GM23338 (cell line): ENCODE results near the gene RTCA.

Source experiments
- CTCF ChIP-seq, 2 experiments: fragments of 200-600 bp in 1 of 2; sonication (generic) in 1 of 2; conservative IDR thresholded peaks; 2 replicates each; pipeline versions ENCODE4 v1.5.1 to v1.6.1; 2016 to 2017; ENCODE audit warnings: antibody characterized with exemption in 2 of 2, low read depth in 2 of 2, mild to moderate bottlenecking in 2 of 2, moderate library complexity in 1 of 2
- EZH2 ChIP-seq: fragments of 200-600 bp; sonication (generic); IDR thresholded peaks from one replicate; pipeline ENCODE4 v1.8.0; 2017; ENCODE audit warnings: antibody characterized with exemption, mild to moderate bottlenecking, low read depth; ENCODE audit not compliant: unreplicated experiment
- EZH2phosphoT487 ChIP-seq: fragments of 200-600 bp; sonication (generic); IDR thresholded peaks from one replicate; pipeline ENCODE4 v1.8.1; 2018; ENCODE audit warnings: antibody characterized with exemption; ENCODE audit not compliant: unreplicated experiment
- JUNB ChIP-seq: IDR thresholded peaks from one replicate; pipeline ENCODE4 v1.6.1; 2016; ENCODE audit warnings: antibody characterized with exemption; ENCODE audit not compliant: unreplicated experiment
- NANOG ChIP-seq: IDR thresholded peaks from 2 replicates; pipeline ENCODE4 v1.6.1; 2016; ENCODE audit warnings: antibody characterized with exemption, borderline replicate concordance
- POLR2AphosphoS5 ChIP-seq: IDR thresholded peaks from 2 replicates; pipeline ENCODE4 v1.6.1; 2016; ENCODE audit warnings: antibody characterized with exemption, low read depth
- REST ChIP-seq: IDR thresholded peaks from one replicate; pipeline ENCODE4 v1.6.1; 2018; ENCODE audit warnings: antibody characterized with exemption; ENCODE audit not compliant: unreplicated experiment
- STAT1 ChIP-seq: IDR thresholded peaks from one replicate; pipeline ENCODE4 v1.6.1; 2016; ENCODE audit warnings: antibody characterized with exemption; ENCODE audit not compliant: unreplicated experiment
- ZNF114 ChIP-seq: fragments of 250-450 bp; sonication (Bioruptor Pico); IDR thresholded peaks from 2 replicates; pipeline ENCODE4 v1.5.0; 2020; ENCODE audit warnings: mild to moderate bottlenecking, moderate library complexity
- ZNF331 ChIP-seq: fragments of 250-450 bp; sonication (Bioruptor Pico); IDR thresholded peaks from 2 replicates; pipeline ENCODE4 v1.5.0; 2020; ENCODE audit warnings: low read depth, mild to moderate bottlenecking, moderate library complexity

GRCh38 chr1:100234432-100234831 lies 31.6 kb upstream of the RTCA start:
- TF ChIP-seq POLR2AphosphoS5 (no peak), ZNF114 (no peak), EZH2phosphoT487 (no peak), REST (no peak), CTCF (conservative IDR thresholded peaks at IDR 0.05; ENCODE audit: low read depth in 2 of 2) (no peak), EZH2 (no peak), NANOG (no peak), JUNB (no peak), ZNF331 (CRISPR knock-in tag) (no peak), STAT1 (no peak)
